Large intestine (tissue), 3 donors: ENCODE measurements around the gene KIF6. TPM values are rescaled to one million over a fixed set of nuclear protein-coding genes. Genes with fewer than 3 reads are reported as not detected.
A peak's percentile ranks its signal among the peaks of the same experiment; 100 is the strongest.

Source experiments
- DNase-seq, 2 donors: peaks; one replicate each; pipeline versions ENCODE4 v3.0.0 to v3.0.0-alpha.2; 2013
- H3K27ac ChIP-seq: one replicate; pipeline ENCODE4 v1.5.1; 2013; ENCODE audit warnings: low read length
- H3K27me3 ChIP-seq: 2 replicates; pipeline ENCODE4 v1.6.1; 2013; ENCODE audit warnings: low read length; ENCODE audit not compliant: control insufficient read depth, insufficient read depth
- H3K36me3 ChIP-seq: 2 replicates; pipeline ENCODE4 v1.6.1; 2013; ENCODE audit warnings: low read length; ENCODE audit not compliant: control insufficient read depth, insufficient read depth
- H3K4me1 ChIP-seq: one replicate; pipeline ENCODE4 v1.6.1; 2013; ENCODE audit warnings: low read length; ENCODE audit not compliant: control insufficient read depth, insufficient read depth
- H3K4me3 ChIP-seq: one replicate; pipeline ENCODE4 v1.5.1; 2013; ENCODE audit warnings: low read length
- H3K9me3 ChIP-seq: one replicate; pipeline ENCODE4 v1.6.1; 2013; ENCODE audit warnings: mild to moderate bottlenecking, low read depth, low read length, moderate library complexity; ENCODE audit not compliant: control insufficient read depth
- WGBS: methylation state at CpG from one replicate; pipeline ENCODE4 v1.1.5; 2013; ENCODE audit warnings: low lambda C conversion rate; ENCODE audit not compliant: insufficient coverage; 5-methylcytosine and 5-hydroxymethylcytosine counted together
- polyA plus RNA-seq: library from polyadenylated mRNA; unstranded; fragments of 120-200 nt; gene quantifications from one replicate; pipeline ENCODE4 v1.2.1, GENCODE V29; 2013

Gene KIF6
- polyA plus RNA-seq, 1 donor, result 0.70 TPM

- Histone ChIP-seq H3K27me3 (no peaks in the 10 kb centered on the region), H3K4me1 (no peaks in the 10 kb centered on the region), H3K9me3 (no peaks in the 10 kb centered on the region), H3K27ac (no peak overlapping the region), H3K4me3 (no peak overlapping the region), H3K36me3 (no peaks in the 10 kb centered on the region)
- DNase-seq, result peak in 1 of 2 donors; percentile 13
- WGBS, result no CpG with 5 or more reads among the region's 2 CpGs
Measured at GRCh38 chr6:39707962-39708683, 17.1 kb downstream of the KIF6 start.

- DNase-seq, result no peak
- no peak overlapping the region for H3K4me3 ChIP-seq
- H3K9me3 ChIP-seq, result no peaks in the 10 kb centered on the region
- H3K4me1 ChIP-seq, result no peaks in the 10 kb centered on the region
- no peaks in the 10 kb centered on the region for H3K36me3 ChIP-seq
- no peaks in the 10 kb centered on the region for H3K27me3 ChIP-seq
- no CpG with 5 or more reads among the region's 3 CpGs for WGBS
- H3K27ac ChIP-seq, result no peak overlapping the region
Measured at GRCh38 chr6:39706819-39707335, 18.3 kb downstream of the KIF6 start.

DNA sequence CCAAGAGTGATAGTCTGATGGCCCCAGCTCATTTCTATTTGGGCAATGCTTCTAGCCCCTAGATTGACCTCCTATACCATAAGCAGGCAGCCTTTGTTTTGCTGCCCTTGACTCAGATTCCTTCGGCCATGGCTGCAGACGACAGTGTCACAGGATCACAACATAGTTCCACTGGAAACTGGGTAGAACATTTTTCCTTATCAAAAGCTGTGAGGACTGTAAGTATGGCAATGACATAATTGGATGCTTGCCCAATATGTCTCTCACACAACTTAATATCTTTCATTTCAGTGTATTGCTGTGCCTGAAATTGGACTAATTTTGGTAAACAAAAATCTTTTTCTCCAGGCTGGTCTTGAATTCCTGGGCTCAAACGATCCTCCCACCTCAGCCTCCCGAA is 22.9 kb downstream of the KIF6 start:
- Histone ChIP-seq H3K4me1 (no peaks in the 10 kb centered on the region), H3K27ac (no peak overlapping the region), H3K36me3 (no peaks in the 10 kb centered on the region), H3K4me3 (no peak overlapping the region), H3K9me3 (no peaks in the 10 kb centered on the region), H3K27me3 (no peaks in the 10 kb centered on the region)
- no CpG with 5 or more reads among the region's 4 CpGs for WGBS
- DNase-seq, result no peak

GRCh38 chr6:39700362-39700761 is 24.8 kb downstream of the KIF6 start:
- Histone ChIP-seq H3K4me1 (no peaks in the 10 kb centered on the region), H3K4me3 (no peak overlapping the region), H3K36me3 (no peaks in the 10 kb centered on the region), H3K27ac (no peak overlapping the region), H3K9me3 (no peaks in the 10 kb centered on the region), H3K27me3 (no peaks in the 10 kb centered on the region)
- no peak for DNase-seq
- WGBS, result no CpG with 5 or more reads among the region's 1 CpG

DNA sequence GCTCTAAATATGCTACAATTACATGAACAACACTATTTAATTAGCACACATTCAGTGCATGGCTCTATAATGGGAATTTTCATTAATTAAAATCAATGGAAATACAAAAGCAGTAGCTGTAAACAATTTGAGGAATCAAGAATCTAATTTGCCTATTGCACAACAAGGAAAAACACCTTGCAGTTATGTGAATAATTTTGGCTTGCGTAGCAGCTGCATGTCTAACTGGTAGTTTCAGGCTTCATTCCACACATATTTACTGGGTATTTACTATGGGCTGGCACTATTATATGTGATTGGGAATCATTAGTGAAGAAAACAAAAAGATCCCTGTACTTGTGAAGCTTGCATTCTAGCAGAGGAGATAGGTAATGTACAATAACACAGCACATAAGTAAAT is 26.4 kb downstream of the KIF6 start:
- H3K9me3 ChIP-seq, result no peaks in the 10 kb centered on the region
- H3K27me3 ChIP-seq, result no peaks in the 10 kb centered on the region
- H3K4me3 ChIP-seq, result no peak overlapping the region
- H3K27ac ChIP-seq, result no peak overlapping the region
- H3K4me1 ChIP-seq, result no peaks in the 10 kb centered on the region
- H3K36me3 ChIP-seq, result no peaks in the 10 kb centered on the region
- 100% methylated on average over 1 of the region's 1 CpG for WGBS
- no peak for DNase-seq

GRCh38 chr6:39696986-39697788 is 28.0 kb downstream of the KIF6 start:
- H3K36me3 ChIP-seq, result no peaks in the 10 kb centered on the region
- no peaks in the 10 kb centered on the region for H3K27me3 ChIP-seq
- no CpG with 5 or more reads among the region's 4 CpGs for WGBS
- no peak overlapping the region for H3K4me3 ChIP-seq
- no peak for DNase-seq
- no peaks in the 10 kb centered on the region for H3K9me3 ChIP-seq
- no peaks in the 10 kb centered on the region for H3K4me1 ChIP-seq
- no peak overlapping the region for H3K27ac ChIP-seq

DNA sequence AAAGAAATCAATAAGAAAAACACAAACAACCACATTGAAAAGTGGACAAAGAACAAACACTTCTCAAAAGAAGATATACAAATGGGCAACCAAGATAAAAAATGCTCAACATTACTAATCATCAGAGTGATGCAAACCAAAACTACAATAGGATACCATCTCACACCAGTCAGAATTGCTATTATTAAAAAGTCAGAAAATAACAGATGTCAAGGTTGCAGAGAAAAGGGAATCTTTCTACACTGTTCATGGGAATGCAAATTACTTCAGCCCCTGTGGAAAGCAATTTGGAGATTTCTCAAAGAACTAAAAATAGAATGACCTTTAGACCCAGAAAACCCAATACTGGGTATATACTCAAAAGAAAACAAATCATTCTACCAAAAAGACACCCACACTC is 29.8 kb downstream of the KIF6 start:
- no peak overlapping the region for H3K4me3 ChIP-seq
- no peak for DNase-seq
- no peak overlapping the region for H3K27ac ChIP-seq
- no peaks in the 10 kb centered on the region for H3K36me3 ChIP-seq
- no peaks in the 10 kb centered on the region for H3K9me3 ChIP-seq
- H3K4me1 ChIP-seq, result no peaks in the 10 kb centered on the region
- H3K27me3 ChIP-seq, result no peaks in the 10 kb centered on the region

GRCh38 chr6:39693206-39693605 is 32.0 kb downstream of the KIF6 start:
- H3K27me3 ChIP-seq, result no peaks in the 10 kb centered on the region
- no peaks in the 10 kb centered on the region for H3K9me3 ChIP-seq
- H3K36me3 ChIP-seq, result no peaks in the 10 kb centered on the region
- no peaks in the 10 kb centered on the region for H3K4me1 ChIP-seq
- no peak overlapping the region for H3K4me3 ChIP-seq
- no peak for DNase-seq
- no peak overlapping the region for H3K27ac ChIP-seq

GRCh38 chr6:39688494-39688893 is 36.7 kb downstream of the KIF6 start:
- Histone ChIP-seq H3K27me3 (no peaks in the 10 kb centered on the region), H3K36me3 (no peaks in the 10 kb centered on the region), H3K4me1 (no peaks in the 10 kb centered on the region), H3K4me3 (no peak overlapping the region), H3K9me3 (no peaks in the 10 kb centered on the region), H3K27ac (no peak overlapping the region)
- DNase-seq, result no peak
- WGBS, result 82% methylated on average over 2 of the region's 2 CpGs

- no peaks in the 10 kb centered on the region for H3K36me3 ChIP-seq
- WGBS, result 100% methylated on average over 2 of the region's 6 CpGs
- DNase-seq, result no peak
Measured at GRCh38 chr6:39686976-39687375, 38.2 kb downstream of the KIF6 start.

More at GRCh38 chr6:39686976-39687375, 38.2 kb downstream of the KIF6 start:
- Histone ChIP-seq H3K4me3 (no peak overlapping the region), H3K27ac (no peak overlapping the region), H3K4me1 (no peaks in the 10 kb centered on the region), H3K9me3 (no peaks in the 10 kb centered on the region), H3K27me3 (no peaks in the 10 kb centered on the region)
